GM06990 (cell line): Measurements from ENCODE around the gene PITX1.

Source experiments
- DNase-seq: peaks from one replicate; pipeline ENCODE4 v3.0.0-alpha.2; 2011; ENCODE audit not compliant: insufficient read length; ENCODE audit errors: extremely low read depth
- H3K27me3 ChIP-seq: replicated peaks from 2 replicates; pipeline ENCODE4 v1.6.0; 2011; ENCODE audit warnings: low read length; ENCODE audit not compliant: control insufficient read depth, insufficient read depth
- H3K36me3 ChIP-seq: 2 replicates; pipeline ENCODE4 v1.5.1; 2011; ENCODE audit warnings: low read length; ENCODE audit not compliant: control insufficient read depth, insufficient read depth
- H3K4me3 ChIP-seq: replicated peaks from 2 replicates; pipeline ENCODE4 v1.5.1; 2011; ENCODE audit warnings: low read depth, mild to moderate bottlenecking, control low read depth, low read length
- CTCF ChIP-seq: IDR thresholded peaks from 2 replicates; pipeline ENCODE4 v1.5.1; 2011; ENCODE audit warnings: low read length, control low read depth, mild to moderate bottlenecking, inconsistent platforms; ENCODE audit not compliant: insufficient read depth, poor library complexity, severe bottlenecking

PITX1 gene

GRCh38 chr5:135037519-135038204 lies 3.6 kb upstream of the PITX1 start:
- DNase-seq, result no peak
- Histone ChIP-seq H3K36me3 (no peaks in the 10 kb centered on the region), H3K27me3 (peaks cover 5% of the 10 kb centered on the region), H3K4me3 (no peak overlapping the region)
- TF ChIP-seq CTCF, result no peak

DNA sequence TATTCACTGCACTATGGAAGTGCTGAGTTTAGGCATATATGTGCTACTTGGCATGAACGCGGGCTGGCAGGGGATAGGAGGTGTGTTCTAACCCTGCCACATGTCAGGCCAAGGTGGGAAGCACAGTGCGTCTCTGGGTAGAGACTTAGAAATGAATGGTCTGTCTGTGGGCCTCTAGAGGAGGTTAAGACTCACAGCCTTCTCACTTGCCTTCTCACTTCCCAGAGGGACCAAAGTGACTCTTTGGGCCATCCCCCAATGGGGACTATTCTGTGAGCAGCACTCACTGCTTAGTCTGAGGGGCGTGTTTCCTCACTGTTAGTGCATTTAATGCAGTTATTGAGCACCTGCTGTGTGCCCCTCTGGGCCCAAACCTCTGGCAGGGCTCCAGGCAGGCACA lies 2.4 kb upstream of the PITX1 start:
- Histone ChIP-seq H3K36me3 (no peaks in the 10 kb centered on the region), H3K4me3 (no peak overlapping the region), H3K27me3 (peaks cover 5% of the 10 kb centered on the region)
- DNase-seq, result no peak
- no peak for TF ChIP-seq CTCF

DNA sequence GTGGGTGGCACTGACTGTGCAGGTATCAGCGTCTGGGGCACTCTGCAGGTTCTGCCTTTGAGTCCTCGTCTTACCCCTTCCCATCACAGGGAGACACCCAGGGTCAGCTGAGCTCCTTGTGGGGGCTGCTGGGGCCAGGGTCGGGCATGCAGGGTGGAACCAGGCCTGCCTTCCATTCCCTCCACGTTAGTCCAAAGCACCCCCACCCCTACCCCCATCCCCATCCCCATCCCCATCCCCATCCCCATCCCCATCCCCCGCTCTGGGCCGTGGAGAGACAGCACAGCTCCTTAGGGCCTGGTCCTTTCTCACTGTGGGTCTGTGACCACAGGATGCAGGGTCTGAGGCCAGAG lies 1.6 kb upstream of the PITX1 start:
- no peak for TF ChIP-seq CTCF
- H3K27me3 ChIP-seq, result peaks cover 6% of the 10 kb centered on the region
- H3K4me3 ChIP-seq, result no peak overlapping the region
- H3K36me3 ChIP-seq, result no peaks in the 10 kb centered on the region
- DNase-seq, result no peak

DNA sequence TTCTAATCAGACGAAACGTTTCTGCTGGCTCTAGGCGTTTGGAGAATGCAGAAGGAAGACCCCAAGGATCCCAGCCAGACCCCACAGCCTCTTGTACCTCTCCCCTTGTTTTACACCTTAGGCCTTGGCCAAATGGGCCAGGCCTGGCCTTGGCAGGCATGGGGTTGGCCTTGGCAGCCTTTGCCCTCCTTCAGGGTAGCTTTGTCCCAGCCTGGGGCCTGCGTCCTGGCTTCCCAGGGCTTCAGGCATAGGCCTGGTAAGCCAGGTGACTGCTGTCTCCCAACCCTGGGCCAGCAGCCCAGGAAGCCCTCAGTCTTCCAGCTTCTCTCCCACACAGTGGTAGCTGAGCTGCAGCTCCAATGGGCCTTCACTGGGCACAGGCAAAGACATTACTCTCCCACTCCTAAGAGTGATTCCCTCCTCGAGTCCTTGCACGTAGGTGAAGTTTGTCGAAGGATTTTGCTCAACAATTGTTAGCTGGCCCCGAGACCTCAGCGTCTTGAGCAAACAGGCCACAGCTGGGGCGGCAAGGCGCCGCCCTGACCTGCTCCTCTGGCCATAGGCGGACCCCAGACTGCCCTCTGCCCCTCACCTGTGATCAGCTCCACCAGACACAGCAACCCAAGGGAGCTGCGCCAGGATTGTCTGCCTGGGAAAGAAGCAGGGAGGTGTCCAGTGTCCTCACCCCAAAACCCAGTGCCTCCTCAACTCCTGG lies 1.1 kb upstream of the PITX1 start:
- H3K27me3 ChIP-seq, result peaks cover 5% of the 10 kb centered on the region
- DNase-seq, result no peak
- TF ChIP-seq CTCF, result no peak
- no peak overlapping the region for H3K4me3 ChIP-seq
- H3K36me3 ChIP-seq, result no peaks in the 10 kb centered on the region

- Histone ChIP-seq H3K4me3 (peak overlapping the region; percentile 18), H3K27me3 (peaks cover 4% of the 10 kb centered on the region), H3K36me3 (no peaks in the 10 kb centered on the region)
- TF ChIP-seq CTCF, result no peak
- DNase-seq, result no peak
Measured at GRCh38 chr5:135034236-135034962, 371 bp upstream of the PITX1 start.
